ENCODE measurements around the gene PDCD4.

- TF ChIP-seq, protein P1, sequence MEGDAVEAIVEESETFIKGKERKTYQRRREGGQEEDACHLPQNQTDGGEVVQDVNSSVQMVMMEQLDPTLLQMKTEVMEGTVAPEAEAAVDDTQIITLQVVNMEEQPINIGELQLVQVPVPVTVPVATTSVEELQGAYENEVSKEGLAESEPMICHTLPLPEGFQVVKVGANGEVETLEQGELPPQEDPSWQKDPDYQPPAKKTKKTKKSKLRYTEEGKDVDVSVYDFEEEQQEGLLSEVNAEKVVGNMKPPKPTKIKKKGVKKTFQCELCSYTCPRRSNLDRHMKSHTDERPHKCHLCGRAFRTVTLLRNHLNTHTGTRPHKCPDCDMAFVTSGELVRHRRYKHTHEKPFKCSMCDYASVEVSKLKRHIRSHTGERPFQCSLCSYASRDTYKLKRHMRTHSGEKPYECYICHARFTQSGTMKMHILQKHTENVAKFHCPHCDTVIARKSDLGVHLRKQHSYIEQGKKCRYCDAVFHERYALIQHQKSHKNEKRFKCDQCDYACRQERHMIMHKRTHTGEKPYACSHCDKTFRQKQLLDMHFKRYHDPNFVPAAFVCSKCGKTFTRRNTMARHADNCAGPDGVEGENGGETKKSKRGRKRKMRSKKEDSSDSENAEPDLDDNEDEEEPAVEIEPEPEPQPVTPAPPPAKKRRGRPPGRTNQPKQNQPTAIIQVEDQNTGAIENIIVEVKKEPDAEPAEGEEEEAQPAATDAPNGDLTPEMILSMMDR (IDR thresholded peaks at IDR 0.05) = no peak
- TF ChIP-seq EMX1 (CRISPR knock-in tag; IDR thresholded peaks at IDR 0.05) (no peak), KAT7 (CRISPR knock-in tag; IDR thresholded peaks at IDR 0.05; ENCODE audit: borderline replicate concordance) (no peak), ATF1 (CRISPR knock-in tag; IDR thresholded peaks at IDR 0.05) (no peak), ZNF121 (CRISPR knock-in tag; IDR thresholded peaks at IDR 0.05) (no peak)
- TF ChIP-seq, protein P2, sequence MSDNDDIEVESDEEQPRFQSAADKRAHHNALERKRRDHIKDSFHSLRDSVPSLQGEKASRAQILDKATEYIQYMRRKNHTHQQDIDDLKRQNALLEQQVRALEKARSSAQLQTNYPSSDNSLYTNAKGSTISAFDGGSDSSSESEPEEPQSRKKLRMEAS (CRISPR knock-in tag; IDR thresholded peaks at IDR 0.05) = no peak
Observed at GRCh38 chr10:110834629-110835301, 37.0 kb upstream of the PDCD4 start.

Measured in WTC11 (cell line).